BJ (cell line): ENCODE results near the gene LRPAP1. TPM values are rescaled to one million over a fixed set of nuclear protein-coding genes. Genes with fewer than 3 reads are reported as not detected.
"Not testable (repeated sequence)": the region's sequence is repeated elsewhere in the genome, so short reads cannot be mapped to it uniquely, and the experiment has no call there.

ENCODE experiments used
- CTCF ChIA-PET: fragments of 350-600 bp; formaldehyde crosslinking; extraction: SDS; loops from one replicate; lab custom pipeline; 2021; ENCODE audit warnings: antibody characterized with exemption, inconsistent platforms; lab: Yijun Ruan, JAX
- POLR2A ChIA-PET: fragments of 300-600 bp; sonication (Branson Sonifier 250); formaldehyde crosslinking; extraction: SDS; loops from one replicate; lab custom pipeline; 2021; ENCODE audit warnings: antibody characterized with exemption; lab: Charles Lee
- DNase-seq: peaks from one replicate; pipeline ENCODE4 v3.0.0-alpha.2; 2011; ENCODE audit warnings: low read depth
- H3K27me3 ChIP-seq: 2 replicates; pipeline ENCODE4 v1.6.0; 2011; ENCODE audit warnings: low read length; ENCODE audit not compliant: control insufficient read depth, insufficient read depth
- H3K36me3 ChIP-seq: 2 replicates; pipeline ENCODE4 v1.5.1; 2011; ENCODE audit warnings: low read length; ENCODE audit not compliant: control insufficient read depth, insufficient read depth
- H3K4me3 ChIP-seq: 2 replicates; pipeline ENCODE4 v1.5.1; 2011; ENCODE audit warnings: low read depth, mild to moderate bottlenecking, control low read depth, low read length
- polyA plus RNA-seq: library from polyadenylated mRNA; depleted of rRNA; stranded (reverse); fragments of >200 nt; gene quantifications from 2 replicates; pipeline ENCODE4 v1.2.3, GENCODE V29; 2011
- TF ChIP-seq, protein P1 (sequence below): IDR thresholded peaks from 2 replicates; pipeline ENCODE4 v1.5.1; 2011; ENCODE audit warnings: low read depth, mild to moderate bottlenecking, control low read depth, inconsistent platforms, low read length, moderate library complexity; ENCODE audit not compliant: insufficient read depth

The LRPAP1 gene
- polyA plus RNA-seq, 1 experiment = 275 TPM

DNA sequence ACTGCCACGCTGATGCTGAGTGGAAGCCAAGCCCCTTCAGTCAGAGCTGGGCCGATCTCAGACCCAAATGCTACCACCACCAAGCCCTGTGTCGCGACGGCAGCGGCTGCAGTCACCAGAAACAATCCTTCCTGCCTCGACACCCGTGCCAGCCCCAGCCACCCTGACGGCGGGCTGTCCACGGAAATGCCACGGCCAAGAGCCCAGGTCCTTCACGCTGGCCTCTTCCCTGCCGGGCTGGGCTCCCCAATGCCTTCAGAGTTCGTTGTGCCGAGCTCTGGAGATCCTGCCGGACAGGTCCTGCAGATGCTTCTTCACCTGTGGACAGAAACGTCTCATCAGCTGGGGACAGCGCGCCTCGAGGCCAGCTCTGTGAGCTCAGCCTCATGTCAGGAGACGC lies 19.5 kb downstream of the LRPAP1 start:
- CTCF ChIA-PET = interaction anchor here (1.1 to 1.2 kb wide), 2 partner anchors 8 to 11 kb away, joined by 3 read pairs; no protein-coding TSS in a partner anchor
- POLR2A ChIA-PET = no interaction called here
- no peak for DNase-seq
- Histone ChIP-seq H3K4me3 (no peak overlapping the region), H3K36me3 (peaks cover 48% of the 10 kb centered on the region), H3K27me3 (no peaks in the 10 kb centered on the region)
- TF ChIP-seq, protein P1, sequence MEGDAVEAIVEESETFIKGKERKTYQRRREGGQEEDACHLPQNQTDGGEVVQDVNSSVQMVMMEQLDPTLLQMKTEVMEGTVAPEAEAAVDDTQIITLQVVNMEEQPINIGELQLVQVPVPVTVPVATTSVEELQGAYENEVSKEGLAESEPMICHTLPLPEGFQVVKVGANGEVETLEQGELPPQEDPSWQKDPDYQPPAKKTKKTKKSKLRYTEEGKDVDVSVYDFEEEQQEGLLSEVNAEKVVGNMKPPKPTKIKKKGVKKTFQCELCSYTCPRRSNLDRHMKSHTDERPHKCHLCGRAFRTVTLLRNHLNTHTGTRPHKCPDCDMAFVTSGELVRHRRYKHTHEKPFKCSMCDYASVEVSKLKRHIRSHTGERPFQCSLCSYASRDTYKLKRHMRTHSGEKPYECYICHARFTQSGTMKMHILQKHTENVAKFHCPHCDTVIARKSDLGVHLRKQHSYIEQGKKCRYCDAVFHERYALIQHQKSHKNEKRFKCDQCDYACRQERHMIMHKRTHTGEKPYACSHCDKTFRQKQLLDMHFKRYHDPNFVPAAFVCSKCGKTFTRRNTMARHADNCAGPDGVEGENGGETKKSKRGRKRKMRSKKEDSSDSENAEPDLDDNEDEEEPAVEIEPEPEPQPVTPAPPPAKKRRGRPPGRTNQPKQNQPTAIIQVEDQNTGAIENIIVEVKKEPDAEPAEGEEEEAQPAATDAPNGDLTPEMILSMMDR = no peak

DNA sequence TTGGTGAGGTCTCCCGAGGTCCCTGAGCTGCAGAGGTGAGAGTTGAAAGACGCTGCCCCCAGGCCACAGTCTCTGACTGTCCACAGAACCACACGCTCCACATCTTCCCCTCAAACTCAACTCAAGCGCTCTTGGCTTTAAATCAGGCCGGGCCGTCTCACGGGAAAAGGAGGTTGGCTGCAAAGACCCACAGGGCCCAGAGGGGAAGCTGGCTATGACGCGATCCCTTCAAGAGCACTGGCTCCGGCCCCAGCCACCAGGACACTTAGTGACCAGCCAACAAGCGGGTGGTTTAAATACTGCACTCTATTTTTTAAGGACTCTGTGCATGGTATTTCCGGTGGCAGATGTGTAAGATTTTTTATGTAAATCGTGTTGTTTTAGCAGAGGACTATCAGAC lies 19.9 kb downstream of the LRPAP1 start:
- H3K27me3 ChIP-seq = no peaks in the 10 kb centered on the region
- no peak overlapping the region for H3K4me3 ChIP-seq
- ChIA-PET POLR2A (no interaction called here), CTCF (no interaction called here)
- TF ChIP-seq, protein P1 = no peak
- peaks cover 44% of the 10 kb centered on the region for H3K36me3 ChIP-seq
- DNase-seq = no peak

DNA sequence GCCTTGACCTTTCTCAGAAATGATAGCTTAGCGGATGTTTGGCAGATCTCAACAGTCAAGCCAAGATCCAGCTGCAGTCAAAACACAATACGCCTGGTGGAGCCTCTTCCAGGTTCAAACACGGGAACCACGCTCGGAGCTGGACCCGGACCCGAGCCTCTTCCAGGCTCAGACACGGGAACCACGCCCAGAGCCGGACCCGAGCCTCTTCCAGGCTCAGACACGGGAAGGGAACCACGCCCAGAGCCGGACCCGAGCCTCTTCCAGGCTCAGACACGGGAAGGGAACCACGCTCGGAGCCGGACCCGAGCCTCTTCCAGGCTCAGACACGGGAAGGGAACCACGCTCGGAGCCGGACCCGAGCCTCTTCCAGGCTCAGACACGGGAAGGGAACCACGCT lies 20.6 kb downstream of the LRPAP1 start:
- CTCF ChIA-PET, DNase-seq, H3K27me3 ChIP-seq, POLR2A ChIA-PET, H3K4me3 ChIP-seq: not testable (repeated sequence)
- peaks cover 37% of the 10 kb centered on the region for H3K36me3 ChIP-seq

DNA sequence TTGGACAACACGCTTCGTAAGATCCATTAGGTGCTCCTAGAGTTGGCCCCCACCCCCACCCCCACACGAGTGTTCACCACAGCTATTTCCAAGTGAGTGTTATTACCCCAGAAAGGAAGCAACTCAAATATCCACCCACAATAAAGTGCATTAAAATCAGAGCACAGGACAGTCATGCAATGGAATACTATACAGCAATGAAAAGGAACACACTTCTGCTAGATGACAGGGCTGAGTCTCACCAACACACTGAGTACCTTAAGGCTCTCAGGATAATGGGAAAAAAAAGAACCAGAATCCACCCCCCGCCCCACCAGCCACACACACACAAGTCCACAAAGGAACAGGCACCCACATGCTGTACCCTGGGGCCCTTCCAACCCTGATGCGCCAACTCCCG lies 21.0 kb downstream of the LRPAP1 start:
- POLR2A ChIA-PET = no interaction called here
- TF ChIP-seq, protein P1 = no peak
- no peak for DNase-seq
- Histone ChIP-seq H3K36me3 (peaks cover 34% of the 10 kb centered on the region), H3K27me3 (no peaks in the 10 kb centered on the region), H3K4me3 (no peak overlapping the region)
- CTCF ChIA-PET = no interaction called here

DNA sequence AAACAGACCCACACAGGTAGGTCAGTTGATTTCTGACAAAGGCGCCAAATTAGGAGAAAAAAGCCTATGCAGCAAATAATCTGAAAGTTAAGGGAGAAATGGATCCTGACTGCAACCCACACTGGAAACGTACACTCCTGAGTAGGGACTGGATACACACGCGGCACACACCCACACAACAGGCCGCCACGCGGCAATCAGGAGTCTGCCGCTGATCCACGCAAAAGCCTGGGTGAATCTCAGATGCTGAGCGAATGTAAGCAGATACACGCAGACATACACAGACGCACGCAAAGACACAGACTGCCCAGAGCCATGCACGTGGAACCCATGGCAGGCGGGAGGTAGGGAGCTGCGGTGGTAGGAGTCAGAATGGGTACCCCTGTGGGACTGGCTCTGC lies 21.7 kb downstream of the LRPAP1 start:
- peaks cover 30% of the 10 kb centered on the region for H3K36me3 ChIP-seq
- POLR2A ChIA-PET = no interaction called here
- no peak overlapping the region for H3K4me3 ChIP-seq
- no peaks in the 10 kb centered on the region for H3K27me3 ChIP-seq
- TF ChIP-seq, protein P1 = no peak
- no peak for DNase-seq
- CTCF ChIA-PET = no interaction called here

DNA sequence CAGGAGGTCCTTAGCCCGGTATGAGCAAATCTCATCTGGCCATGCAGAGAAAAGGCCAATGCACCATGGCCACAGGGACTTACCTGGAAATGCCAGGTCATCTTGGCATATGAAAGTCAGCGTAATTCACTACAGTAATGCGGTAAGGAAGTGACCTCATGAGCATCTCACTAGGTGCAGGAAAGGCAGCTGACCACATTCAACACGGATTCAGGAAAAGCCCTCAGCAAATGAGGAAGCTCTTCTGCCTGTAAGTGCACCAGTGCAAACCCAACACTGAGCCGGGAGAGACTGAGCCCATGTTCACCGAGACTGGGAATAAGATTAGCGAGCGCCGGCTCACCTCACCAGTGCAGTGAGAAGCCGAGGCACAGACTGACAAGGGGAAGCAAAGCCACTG lies 23.7 kb downstream of the LRPAP1 start:
- no peak for DNase-seq
- ChIA-PET POLR2A (no interaction called here), CTCF (no interaction called here)
- TF ChIP-seq, protein P1 = no peak
- Histone ChIP-seq H3K4me3 (no peak overlapping the region), H3K36me3 (peaks cover 19% of the 10 kb centered on the region), H3K27me3 (no peaks in the 10 kb centered on the region)
